Thyroid gland (tissue), 4 donors: ENCODE results near the gene FZR1. TPM values are rescaled to one million over a fixed set of nuclear protein-coding genes. Genes with fewer than 3 reads are reported as not detected.

Experiments
- DNase-seq, 2 donors: peaks; one replicate each; pipeline ENCODE4 v3.0.0-alpha.2; 2019
- H3K27ac ChIP-seq, 3 donors: fragments of 200-600 bp; sonication (generic); 1 replicate in 2 of 3; 2 replicates in 1 of 3; pipeline ENCODE4 v1.5.1; 2016 to 2019; ENCODE audit warnings: mild to moderate bottlenecking in 1 of 3, moderate library complexity in 1 of 3
- H3K27me3 ChIP-seq: fragments of 200-600 bp; sonication (generic); one replicate; pipeline ENCODE4 v1.5.1; 2019
- H3K36me3 ChIP-seq, 2 donors: fragments of 200-600 bp; sonication (generic); one replicate each; pipeline ENCODE4 v1.5.1; 2016 to 2019
- H3K4me1 ChIP-seq, 2 donors: fragments of 200-600 bp; sonication (generic); one replicate each; pipeline ENCODE4 v1.5.1; 2017 to 2019
- H3K4me3 ChIP-seq, 3 donors: fragments of 200-600 bp; sonication (generic); replicated peaks in 1 of 3; 1 replicate in 2 of 3; 2 replicates in 1 of 3; pipeline ENCODE4 v1.5.1; 2016; ENCODE audit warnings: mild to moderate bottlenecking in 1 of 3
- H3K9me3 ChIP-seq: fragments of 200-600 bp; sonication (generic); one replicate; pipeline ENCODE4 v1.5.1; 2017
- POLR2A ChIP-seq, 2 donors: fragments of 450-650 bp; IDR thresholded peaks; one replicate each; pipeline ENCODE4 v1.6.1; 2017; ENCODE audit warnings: antibody characterized with exemption in 2 of 2, mild to moderate bottlenecking in 2 of 2, moderate library complexity in 1 of 2
- WGBS, 2 donors: methylation state at CpG; one replicate each; pipeline ENCODE4 v1.1.5; 2017; 5-methylcytosine and 5-hydroxymethylcytosine counted together
- intact Hi-C: fragments of 100-400 bp; cut with DNase I; formaldehyde crosslinking; loops from one replicate; pipeline ENCODE4 v1.15.1; 2023
- total RNA-seq, 4 donors: library from RNA; depleted of rRNA; stranded (reverse); fragments of >200 nt; gene quantifications; one replicate each; pipeline ENCODE4 v1.2.3, GENCODE V29; 2016
- TF ChIP-seq, protein P1 (sequence below), 6 experiments: fragments of 200-600 bp in 3 of 6; fragments of 450-650 bp in 3 of 6; sonication (generic) in 3 of 6; IDR thresholded peaks; one replicate each; pipeline ENCODE4 v1.5.1; 2016 to 2019; ENCODE audit warnings: antibody characterized with exemption in 6 of 6, mild to moderate bottlenecking in 2 of 6, inconsistent platforms in 1 of 6, moderate library complexity in 1 of 6

The FZR1 gene
- total RNA-seq, 4 donors from 2014 or later: 28.6 to 56.0 (median 36.1) TPM

DNA sequence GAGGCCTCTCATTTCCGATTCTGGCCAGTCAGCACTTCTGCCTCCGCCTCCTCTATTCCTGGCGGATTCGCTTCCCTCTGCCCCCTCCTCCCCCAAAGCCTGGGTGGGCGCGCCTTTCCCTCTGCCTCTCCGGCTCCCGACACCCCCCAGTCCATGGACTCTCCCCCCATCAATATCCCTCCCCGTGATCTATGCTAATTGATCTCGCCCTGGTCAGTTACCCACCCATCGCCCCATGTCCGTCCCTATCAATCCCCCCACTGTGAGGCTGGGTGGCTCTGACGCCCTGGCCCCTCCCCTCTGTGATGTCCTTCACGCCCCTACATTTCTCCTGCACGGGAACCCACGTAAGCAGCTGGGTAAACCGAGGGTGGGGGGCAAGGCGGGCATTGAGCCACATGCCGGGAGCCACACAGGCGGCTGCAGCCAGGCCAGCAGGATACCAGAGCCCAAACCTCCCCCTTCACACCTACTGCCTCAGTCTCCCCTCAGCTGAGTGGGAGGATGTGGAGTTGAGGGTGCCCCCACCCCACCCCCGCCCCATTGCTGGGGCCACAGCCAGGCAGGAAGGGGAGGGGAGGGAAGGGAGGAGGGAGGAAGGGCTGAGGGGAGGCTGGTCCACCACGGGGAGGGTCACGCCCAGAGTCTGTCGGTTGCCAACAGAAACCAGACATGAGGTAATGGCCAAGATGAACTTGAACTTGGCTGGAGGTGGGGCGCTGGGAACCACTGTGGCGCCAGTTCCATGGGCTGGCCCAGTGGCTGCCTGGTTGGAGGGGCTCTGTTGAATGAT is 46.8 kb upstream of the FZR1 start:
- Histone ChIP-seq H3K4me1 (peaks cover 28 to 35% of the 10 kb centered on the region in 2 donors), H3K36me3 (peaks cover 37 to 45% of the 10 kb centered on the region in 2 donors), H3K27me3 (no peaks in the 10 kb centered on the region), H3K4me3 (no peak overlapping the region), H3K9me3 (no peaks in the 10 kb centered on the region), H3K27ac (peak overlapping the region; percentile 21 to 89 (median 77))
- TF ChIP-seq, protein P1, sequence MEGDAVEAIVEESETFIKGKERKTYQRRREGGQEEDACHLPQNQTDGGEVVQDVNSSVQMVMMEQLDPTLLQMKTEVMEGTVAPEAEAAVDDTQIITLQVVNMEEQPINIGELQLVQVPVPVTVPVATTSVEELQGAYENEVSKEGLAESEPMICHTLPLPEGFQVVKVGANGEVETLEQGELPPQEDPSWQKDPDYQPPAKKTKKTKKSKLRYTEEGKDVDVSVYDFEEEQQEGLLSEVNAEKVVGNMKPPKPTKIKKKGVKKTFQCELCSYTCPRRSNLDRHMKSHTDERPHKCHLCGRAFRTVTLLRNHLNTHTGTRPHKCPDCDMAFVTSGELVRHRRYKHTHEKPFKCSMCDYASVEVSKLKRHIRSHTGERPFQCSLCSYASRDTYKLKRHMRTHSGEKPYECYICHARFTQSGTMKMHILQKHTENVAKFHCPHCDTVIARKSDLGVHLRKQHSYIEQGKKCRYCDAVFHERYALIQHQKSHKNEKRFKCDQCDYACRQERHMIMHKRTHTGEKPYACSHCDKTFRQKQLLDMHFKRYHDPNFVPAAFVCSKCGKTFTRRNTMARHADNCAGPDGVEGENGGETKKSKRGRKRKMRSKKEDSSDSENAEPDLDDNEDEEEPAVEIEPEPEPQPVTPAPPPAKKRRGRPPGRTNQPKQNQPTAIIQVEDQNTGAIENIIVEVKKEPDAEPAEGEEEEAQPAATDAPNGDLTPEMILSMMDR (IDR thresholded peaks at IDR 0.05): no peak
- no peak for TF ChIP-seq POLR2A (IDR thresholded peaks at IDR 0.05)
- DNase-seq: peak; percentile 78 to 80
- intact Hi-C loops: no loop called here
- WGBS, 2 donors: 47 to 58% methylated on average over 22 to 24 of the region's 26 CpGs

DNA sequence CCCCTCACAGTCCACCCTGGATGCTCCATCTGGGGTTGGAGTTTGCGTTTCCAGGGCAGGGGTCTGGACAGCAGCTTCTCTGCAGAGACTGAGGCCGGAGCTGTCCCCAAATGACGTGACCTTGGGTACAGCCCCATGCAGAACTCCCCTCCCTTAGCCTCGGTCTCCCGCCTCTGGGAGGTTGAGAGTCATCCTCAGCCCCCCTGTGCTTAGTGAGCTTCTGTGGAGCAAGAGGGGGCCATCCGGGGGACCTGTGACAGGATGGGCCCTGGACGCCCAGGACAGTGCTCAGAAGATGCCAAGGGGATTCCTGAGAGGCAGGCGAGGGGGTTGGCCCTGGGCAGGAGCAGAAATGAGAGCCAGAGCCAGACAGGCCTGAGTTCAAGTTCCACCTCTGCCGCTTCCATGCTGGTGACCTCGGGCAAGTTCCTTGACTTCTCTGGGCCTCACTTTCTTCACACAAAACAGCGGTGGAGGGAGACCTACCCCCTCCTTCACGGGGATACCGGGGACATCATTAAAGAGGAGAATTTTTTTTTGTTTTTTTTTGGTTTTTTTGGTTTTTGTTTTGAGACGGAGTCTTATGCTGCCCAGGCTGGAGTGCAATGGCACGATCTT is 46.0 kb upstream of the FZR1 start:
- no peak for DNase-seq
- TF ChIP-seq, protein P1 (IDR thresholded peaks at IDR 0.05): no peak
- no peak for TF ChIP-seq POLR2A (IDR thresholded peaks at IDR 0.05)
- Histone ChIP-seq H3K4me3 (no peak overlapping the region), H3K27ac (peak overlapping the region in 2 of 3 donors; percentile 27 to 89), H3K9me3 (no peaks in the 10 kb centered on the region), H3K27me3 (no peaks in the 10 kb centered on the region), H3K4me1 (peaks cover 28 to 35% of the 10 kb centered on the region in 2 donors), H3K36me3 (peaks cover 29 to 37% of the 10 kb centered on the region in 2 donors)
- 76 to 89% methylated on average over 11 to 15 of the region's 15 CpGs for WGBS, 2 donors
- intact Hi-C loops: no loop called here

DNA sequence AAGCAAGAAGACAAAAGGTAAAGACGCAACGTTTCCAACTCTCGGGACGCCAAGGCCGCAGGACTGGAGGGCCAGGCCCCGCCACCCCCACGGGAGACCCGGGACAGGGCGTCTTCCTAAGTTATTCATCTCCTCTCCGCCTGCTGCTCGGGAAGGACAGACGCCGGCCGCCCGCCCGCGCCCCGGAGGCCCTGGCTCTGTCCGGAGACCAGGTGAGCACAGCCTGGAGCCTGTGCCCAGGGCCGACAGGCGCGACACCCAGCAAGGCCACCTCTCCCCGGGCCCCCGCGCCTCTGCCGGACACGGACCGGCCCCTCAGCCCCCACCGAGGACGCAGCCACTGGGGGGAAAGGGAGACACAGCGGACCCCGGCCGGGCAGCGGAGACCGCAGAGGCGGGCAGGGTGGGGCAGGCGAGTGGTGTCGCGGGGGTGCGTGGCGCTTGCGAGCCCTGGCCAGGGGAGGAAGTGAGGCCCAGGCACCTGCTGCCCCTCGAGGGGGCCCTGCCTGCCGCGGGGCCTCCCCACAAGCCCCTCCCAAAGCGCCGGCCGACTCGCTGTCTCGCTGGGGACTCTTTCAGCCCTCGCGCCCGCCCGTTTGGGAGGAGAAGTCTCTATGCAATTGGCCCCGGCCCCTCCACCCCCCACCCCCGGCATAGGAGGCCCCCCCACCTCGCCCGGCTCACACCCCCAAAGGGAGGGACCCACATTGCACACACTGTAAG is 43.0 kb upstream of the FZR1 start:
- Histone ChIP-seq H3K4me3 (no peak overlapping the region), H3K9me3 (no peaks in the 10 kb centered on the region), H3K27me3 (no peaks in the 10 kb centered on the region), H3K36me3 (peaks cover 15 to 17% of the 10 kb centered on the region in 2 donors), H3K27ac (no peak overlapping the region), H3K4me1 (peaks cover 22 to 23% of the 10 kb centered on the region in 2 donors)
- no peak for TF ChIP-seq POLR2A (IDR thresholded peaks at IDR 0.05)
- TF ChIP-seq, protein P1 (IDR thresholded peaks at IDR 0.05): no peak
- intact Hi-C loops: no loop called here
- no peak for DNase-seq
- WGBS, 2 donors: 83 to 90% methylated on average over 27 to 41 of the region's 58 CpGs

DNA sequence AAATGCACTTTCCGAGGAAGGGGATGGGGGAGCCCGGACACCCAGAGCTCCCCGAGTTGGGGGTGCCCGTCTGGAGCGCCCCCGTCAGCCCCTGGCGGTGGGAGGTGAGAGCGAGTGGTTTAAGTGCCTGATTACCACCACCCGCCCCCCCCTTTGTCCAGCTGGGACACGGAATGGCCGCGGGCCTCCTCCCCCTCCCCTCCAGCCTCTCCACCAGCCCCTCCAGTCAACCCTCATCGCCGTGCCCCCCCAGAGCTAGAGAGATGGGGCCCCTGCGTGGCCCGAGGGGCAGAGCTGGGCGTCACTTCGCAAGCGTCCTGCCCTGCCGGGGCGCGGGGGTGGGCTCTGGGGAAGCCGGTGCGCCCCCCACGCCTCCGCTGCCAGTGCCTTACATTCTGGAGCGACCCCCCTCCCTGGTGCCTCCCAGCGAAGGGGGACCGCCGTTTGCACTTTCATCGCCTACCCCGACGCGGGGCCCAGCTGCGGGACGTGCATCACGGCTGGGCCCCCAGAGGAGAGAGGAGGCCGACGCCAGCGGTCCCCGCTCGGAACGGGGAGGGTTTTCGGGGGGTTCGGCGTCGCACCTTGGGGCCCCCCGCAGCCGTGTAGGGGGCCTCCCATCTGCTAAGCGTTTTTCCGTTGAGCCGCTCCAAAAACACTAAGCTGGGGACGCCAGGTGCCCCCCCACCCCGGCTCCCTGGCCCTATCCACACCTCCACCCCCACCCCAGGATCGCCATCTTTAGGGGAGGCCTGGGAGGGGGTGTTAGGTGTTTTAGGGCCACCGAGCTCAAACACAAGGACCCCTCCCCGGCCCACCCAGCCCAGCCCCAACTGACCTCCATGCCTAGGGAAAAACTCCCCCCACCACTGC is 42.2 kb upstream of the FZR1 start:
- intact Hi-C loops: no loop called here
- 84 to 86% methylated on average over 9 to 19 of the region's 57 CpGs for WGBS, 2 donors
- TF ChIP-seq POLR2A (IDR thresholded peaks at IDR 0.05): no peak
- TF ChIP-seq, protein P1 (IDR thresholded peaks at IDR 0.05): no peak
- no peak for DNase-seq
- Histone ChIP-seq H3K27me3 (no peaks in the 10 kb centered on the region), H3K4me1 (peaks cover 15 to 18% of the 10 kb centered on the region in 2 donors), H3K9me3 (no peaks in the 10 kb centered on the region), H3K27ac (no peak overlapping the region), H3K4me3 (no peak overlapping the region), H3K36me3 (peaks cover 15 to 17% of the 10 kb centered on the region in 2 donors)
